Ishikawa (cell line): ENCODE measurements around the gene CYTH4.
A peak's percentile ranks its signal among the peaks of the same experiment; 100 is the strongest.

Source experiments
- CEBPB ChIP-seq: IDR thresholded peaks from 2 replicates; pipeline ENCODE4 v1.6.1; 2012
- CREB1 ChIP-seq: IDR thresholded peaks from 2 replicates; pipeline ENCODE4 v1.6.1; 2012; ENCODE audit warnings: low read depth
- EGR1 ChIP-seq: IDR thresholded peaks from 2 replicates; pipeline ENCODE4 v1.6.1; 2012
- EP300 ChIP-seq: IDR thresholded peaks from 2 replicates; pipeline ENCODE4 v1.6.1; 2012; ENCODE audit warnings: borderline replicate concordance
- FOXM1 ChIP-seq: IDR thresholded peaks from 2 replicates; pipeline ENCODE4 v1.6.1; 2012; ENCODE audit warnings: low read depth, borderline replicate concordance
- NFIC ChIP-seq: IDR thresholded peaks from 2 replicates; pipeline ENCODE4 v1.6.1; 2012
- RAD21 ChIP-seq: IDR thresholded peaks from 2 replicates; pipeline ENCODE4 v1.6.1; 2012; ENCODE audit warnings: low read depth
- TAF1 ChIP-seq: IDR thresholded peaks from 2 replicates; pipeline ENCODE4 v1.6.1; 2012; ENCODE audit warnings: low read depth, mild to moderate bottlenecking
- TCF12 ChIP-seq: IDR thresholded peaks from 2 replicates; pipeline ENCODE4 v1.6.1; 2012; ENCODE audit warnings: low read depth
- TEAD4 ChIP-seq: IDR thresholded peaks from 2 replicates; pipeline ENCODE4 v1.6.1; 2012
- YY1 ChIP-seq: IDR thresholded peaks from 2 replicates; pipeline ENCODE4 v1.6.1; 2012; ENCODE audit warnings: low read depth
- ZBTB7A ChIP-seq: IDR thresholded peaks from 2 replicates; pipeline ENCODE4 v1.6.1; 2012; ENCODE audit warnings: low read depth
- TF ChIP-seq, protein P1 (sequence below): IDR thresholded peaks from 2 replicates; pipeline ENCODE4 v1.6.1; 2012
- TF ChIP-seq, protein P2 (sequence below): IDR thresholded peaks from 2 replicates; pipeline ENCODE4 v1.6.1; 2012; ENCODE audit warnings: low read depth, mild to moderate bottlenecking
- TF ChIP-seq, protein P3 (sequence below): IDR thresholded peaks from 2 replicates; pipeline ENCODE4 v1.6.1; 2012

Gene CYTH4

DNA sequence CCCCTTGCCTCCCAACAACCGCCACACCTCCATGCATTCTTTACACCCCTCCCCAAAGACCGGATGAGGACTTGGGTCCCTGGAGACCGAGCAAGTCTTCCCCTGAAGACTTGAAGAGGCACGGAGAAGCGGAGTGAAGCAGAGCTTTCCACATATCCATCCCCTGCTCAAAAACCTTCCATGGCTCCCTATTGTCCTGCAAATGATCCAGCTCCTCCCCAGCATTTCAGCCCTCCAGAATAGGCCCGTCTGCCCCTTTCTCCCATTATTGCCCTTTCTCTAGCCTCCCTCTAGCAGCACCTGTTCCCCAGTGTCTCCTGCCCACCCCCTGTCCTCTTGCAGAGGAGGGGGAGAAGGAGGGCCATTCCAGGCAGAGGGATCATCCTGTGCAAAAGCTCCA lies 59.8 kb downstream of the CYTH4 start:
- TF ChIP-seq, protein P1, sequence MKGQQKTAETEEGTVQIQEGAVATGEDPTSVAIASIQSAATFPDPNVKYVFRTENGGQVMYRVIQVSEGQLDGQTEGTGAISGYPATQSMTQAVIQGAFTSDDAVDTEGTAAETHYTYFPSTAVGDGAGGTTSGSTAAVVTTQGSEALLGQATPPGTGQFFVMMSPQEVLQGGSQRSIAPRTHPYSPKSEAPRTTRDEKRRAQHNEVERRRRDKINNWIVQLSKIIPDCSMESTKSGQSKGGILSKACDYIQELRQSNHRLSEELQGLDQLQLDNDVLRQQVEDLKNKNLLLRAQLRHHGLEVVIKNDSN: no peak
- TF ChIP-seq TAF1 (no peak), TCF12 (no peak), EP300 (no peak), YY1 (no peak), NFIC (no peak), TEAD4 (no peak), CREB1 (no peak), EGR1 (no peak), CEBPB (no peak), FOXM1 (no peak)
- TF ChIP-seq, protein P2, sequence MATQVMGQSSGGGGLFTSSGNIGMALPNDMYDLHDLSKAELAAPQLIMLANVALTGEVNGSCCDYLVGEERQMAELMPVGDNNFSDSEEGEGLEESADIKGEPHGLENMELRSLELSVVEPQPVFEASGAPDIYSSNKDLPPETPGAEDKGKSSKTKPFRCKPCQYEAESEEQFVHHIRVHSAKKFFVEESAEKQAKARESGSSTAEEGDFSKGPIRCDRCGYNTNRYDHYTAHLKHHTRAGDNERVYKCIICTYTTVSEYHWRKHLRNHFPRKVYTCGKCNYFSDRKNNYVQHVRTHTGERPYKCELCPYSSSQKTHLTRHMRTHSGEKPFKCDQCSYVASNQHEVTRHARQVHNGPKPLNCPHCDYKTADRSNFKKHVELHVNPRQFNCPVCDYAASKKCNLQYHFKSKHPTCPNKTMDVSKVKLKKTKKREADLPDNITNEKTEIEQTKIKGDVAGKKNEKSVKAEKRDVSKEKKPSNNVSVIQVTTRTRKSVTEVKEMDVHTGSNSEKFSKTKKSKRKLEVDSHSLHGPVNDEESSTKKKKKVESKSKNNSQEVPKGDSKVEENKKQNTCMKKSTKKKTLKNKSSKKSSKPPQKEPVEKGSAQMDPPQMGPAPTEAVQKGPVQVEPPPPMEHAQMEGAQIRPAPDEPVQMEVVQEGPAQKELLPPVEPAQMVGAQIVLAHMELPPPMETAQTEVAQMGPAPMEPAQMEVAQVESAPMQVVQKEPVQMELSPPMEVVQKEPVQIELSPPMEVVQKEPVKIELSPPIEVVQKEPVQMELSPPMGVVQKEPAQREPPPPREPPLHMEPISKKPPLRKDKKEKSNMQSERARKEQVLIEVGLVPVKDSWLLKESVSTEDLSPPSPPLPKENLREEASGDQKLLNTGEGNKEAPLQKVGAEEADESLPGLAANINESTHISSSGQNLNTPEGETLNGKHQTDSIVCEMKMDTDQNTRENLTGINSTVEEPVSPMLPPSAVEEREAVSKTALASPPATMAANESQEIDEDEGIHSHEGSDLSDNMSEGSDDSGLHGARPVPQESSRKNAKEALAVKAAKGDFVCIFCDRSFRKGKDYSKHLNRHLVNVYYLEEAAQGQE: no peak

DNA sequence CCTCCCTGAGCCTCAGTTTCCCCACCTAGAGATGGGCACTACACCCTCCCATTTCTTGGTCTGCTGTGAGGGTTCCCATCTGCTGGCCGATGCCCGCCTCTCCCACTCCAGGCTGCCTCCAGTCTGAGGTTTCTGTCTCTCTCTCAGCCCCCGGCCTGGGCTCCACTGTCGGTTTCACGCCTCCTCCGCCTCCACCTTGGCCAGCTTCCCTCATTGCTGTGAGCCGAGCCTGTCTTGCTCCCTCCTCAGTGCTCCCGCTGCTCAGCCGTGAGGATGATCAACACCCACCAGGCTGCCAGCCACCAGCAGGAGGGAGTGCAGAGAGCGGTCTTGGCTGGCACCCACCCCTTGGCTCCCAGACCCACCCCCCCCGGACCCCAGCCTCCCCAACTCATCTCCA lies 61.0 kb downstream of the CYTH4 start:
- TF ChIP-seq CEBPB: no peak
- TF ChIP-seq TEAD4: no peak
- TF ChIP-seq CREB1: no peak
- TF ChIP-seq, protein P1: no peak
- no peak for TF ChIP-seq TCF12
- no peak for TF ChIP-seq FOXM1
- no peak for TF ChIP-seq NFIC
- TF ChIP-seq EGR1: no peak
- TF ChIP-seq EP300: no peak
- TF ChIP-seq TAF1: no peak
- TF ChIP-seq YY1: no peak
- no peak for TF ChIP-seq ZBTB7A
- TF ChIP-seq RAD21: no peak
- TF ChIP-seq, protein P2: no peak
- TF ChIP-seq, protein P3, sequence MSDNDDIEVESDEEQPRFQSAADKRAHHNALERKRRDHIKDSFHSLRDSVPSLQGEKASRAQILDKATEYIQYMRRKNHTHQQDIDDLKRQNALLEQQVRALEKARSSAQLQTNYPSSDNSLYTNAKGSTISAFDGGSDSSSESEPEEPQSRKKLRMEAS: no peak

DNA sequence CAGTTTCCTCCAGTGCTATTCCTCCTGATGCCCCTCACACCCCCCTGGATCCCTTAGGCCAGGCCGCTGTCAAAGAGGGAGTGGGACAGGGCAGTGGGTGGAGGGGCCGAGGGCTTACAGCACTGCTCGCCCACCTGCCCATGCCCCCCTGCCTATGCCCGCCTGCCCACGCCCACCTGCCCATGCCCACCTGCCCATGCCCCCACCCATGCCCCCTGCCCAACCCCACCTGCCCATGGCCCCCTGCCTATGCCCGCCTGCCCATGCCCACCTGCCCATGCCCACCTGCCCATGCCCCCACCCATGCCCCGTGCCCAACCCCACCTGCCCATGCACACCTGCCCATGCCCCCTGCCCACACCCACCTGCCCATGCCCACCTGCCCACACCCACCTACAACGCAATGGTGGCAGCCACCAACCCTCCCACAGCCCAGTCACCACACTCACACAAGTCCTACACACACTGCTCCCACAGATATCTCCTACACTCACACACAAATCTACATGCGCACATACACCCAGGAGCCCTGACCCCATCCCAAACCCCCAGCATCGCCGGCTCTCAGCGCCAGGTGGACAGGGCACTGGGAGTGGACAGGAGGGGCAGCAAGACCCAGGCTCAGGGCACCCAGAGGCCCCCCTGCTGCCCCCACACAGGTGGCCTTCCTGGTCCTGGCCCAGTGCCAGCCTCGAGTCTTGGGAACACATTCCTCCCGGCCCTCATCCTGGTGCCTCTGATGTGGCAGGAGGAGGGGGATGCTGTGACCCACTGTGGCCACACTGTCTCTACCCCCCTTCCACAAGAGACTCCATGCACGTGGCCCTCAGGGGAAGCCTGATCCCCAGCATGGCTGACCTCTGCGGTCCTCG lies 61.8 kb downstream of the CYTH4 start:
- 0 out of 2 replicates have a peak, but pooled peaks have one; percentile 13 for TF ChIP-seq TEAD4
- peak; percentile 72 for TF ChIP-seq NFIC
- no peak for TF ChIP-seq TCF12

DNA sequence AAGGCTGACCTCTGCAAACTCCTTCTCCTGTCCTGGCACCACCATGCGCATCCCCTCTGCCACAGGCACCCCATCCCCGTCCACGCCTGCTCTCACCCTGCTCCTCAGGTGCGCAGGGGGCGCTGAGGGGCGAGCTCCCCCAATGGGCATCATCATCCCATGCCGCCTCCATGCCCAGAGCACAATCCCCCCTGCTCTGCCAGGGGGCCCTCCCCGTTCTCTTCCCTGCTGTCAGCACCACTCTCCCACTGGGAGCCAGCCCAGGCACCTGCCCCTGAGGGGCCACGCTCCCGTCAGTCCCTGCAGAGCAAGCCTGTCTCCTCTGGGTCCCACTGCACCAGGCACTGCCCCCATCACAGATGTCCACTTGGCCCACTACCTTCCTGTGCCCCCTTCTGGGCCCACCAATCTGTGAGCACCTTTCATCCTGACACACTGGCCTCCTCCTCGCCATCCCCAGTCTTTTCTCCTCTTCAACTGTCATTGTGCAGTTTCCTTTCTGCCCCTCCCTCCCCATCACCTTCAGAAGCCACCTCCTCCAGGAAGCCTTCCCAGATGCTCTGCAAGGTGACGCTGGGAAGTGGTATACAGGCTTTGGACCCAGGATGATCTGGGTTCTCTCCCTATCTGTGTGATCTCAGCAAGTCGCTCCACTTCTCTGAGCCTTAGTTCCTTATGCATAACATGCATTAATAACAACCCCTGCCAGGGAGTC lies 62.6 kb downstream of the CYTH4 start:
- no peak for TF ChIP-seq CEBPB

DNA sequence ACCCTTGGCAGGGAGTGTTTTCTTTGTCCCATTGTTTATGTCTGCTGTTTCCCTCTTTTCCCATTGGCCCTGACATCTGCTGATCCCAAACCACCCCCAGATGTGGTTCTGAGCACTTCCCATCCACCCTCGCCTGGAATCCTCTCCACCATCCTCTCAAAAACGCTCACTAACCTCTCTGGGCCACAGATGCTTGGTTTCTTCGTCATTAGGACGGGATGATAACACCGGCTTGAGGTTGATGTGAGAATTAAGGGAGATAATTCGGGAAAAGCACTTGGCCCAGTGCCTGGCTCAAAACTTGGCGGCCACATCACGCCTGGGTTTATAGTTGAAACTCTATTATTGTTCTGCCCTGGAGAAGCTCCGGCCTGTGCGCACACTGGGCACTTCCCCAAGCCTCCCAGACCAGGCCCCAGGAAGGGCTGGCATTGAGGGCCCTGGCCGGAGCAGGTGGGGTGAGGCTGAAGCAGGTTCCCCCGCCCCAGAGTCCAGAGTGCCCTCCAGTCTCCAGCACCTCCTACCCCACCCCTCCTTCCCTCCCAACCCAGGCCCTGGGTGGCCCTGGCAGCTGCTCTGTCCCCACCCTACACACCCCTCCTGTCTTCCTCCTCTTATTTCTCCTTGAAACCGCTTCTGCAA lies 63.7 kb downstream of the CYTH4 start:
- TF ChIP-seq, protein P3: no peak
- TF ChIP-seq, protein P2: no peak
- TF ChIP-seq TCF12: no peak
- TF ChIP-seq NFIC: peak; percentile 45
- no peak for TF ChIP-seq YY1
